ENCODE measurements around the gene BSDC1. TPM values are rescaled to one million over a fixed set of nuclear protein-coding genes. Genes with fewer than 3 reads are reported as not detected.
A peak's percentile ranks its signal among the peaks of the same experiment; 100 is the strongest.

BSDC1 gene
- total RNA-seq, 1 experiment from 2014 or later, result 64.9 TPM

DNA sequence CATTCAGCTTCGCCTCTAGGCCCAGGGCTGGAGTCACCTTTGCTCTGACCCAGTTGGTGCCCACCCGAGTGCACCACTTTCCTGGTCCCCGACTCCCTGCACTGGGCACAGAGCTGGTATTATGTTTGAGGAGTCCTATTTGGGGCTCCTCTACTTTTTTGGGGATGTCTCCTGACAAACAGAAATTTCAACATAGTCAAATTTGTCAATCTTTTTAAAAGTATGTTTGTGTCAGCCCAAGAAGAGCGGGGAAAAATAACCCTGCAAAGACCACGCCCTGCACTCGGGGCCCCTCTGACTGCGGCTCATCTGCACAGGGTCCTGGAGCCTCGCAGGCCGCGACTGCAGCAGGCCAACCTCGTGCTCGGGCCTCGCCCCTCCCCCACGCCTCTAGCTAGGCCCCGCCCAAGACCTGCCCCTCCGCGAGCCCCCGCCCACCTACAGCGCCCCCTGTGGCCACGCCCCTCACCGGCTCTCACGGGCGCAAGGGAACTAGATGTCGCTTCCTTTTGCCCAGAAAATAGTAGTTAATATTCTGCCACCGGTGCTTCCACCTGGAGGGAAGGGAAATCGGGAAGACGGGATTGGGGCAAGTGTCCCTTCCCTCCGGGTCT lies 43.3 kb downstream of the BSDC1 start:
- Histone ChIP-seq H3K4me3 (ENCODE audit: low read depth in 2 of 2, low read length in 2 of 2) (peak overlapping the region; percentile 62 to 64), H3K27ac (ENCODE audit: low read length) (peak overlapping the region; percentile 77), H3K36me3 (ENCODE audit: control insufficient read depth, insufficient read depth, low read length) (no peaks in the 10 kb centered on the region), H3K27me3 (ENCODE audit: control insufficient read depth, insufficient read depth, low read length) (no peaks in the 10 kb centered on the region), H3K9me3 (ENCODE audit: control insufficient read depth, insufficient read depth, low read depth, low read length) (no peaks in the 10 kb centered on the region), H3K4me1 (ENCODE audit: control insufficient read depth, insufficient read depth, low read length) (peaks cover 9% of the 10 kb centered on the region; the same call in 1 of the 2 replicates)
- CTCF ChIA-PET, result interaction anchor here (0.6 kb wide), 1 partner anchor 13 kb away, joined by 7 read pairs; no protein-coding TSS in a partner anchor
- in situ Hi-C loops (cut with HindIII; ENCODE audit: low pct_unique_long_range_greater_than_20kb, low sequenced_read_pairs), result no loop called here
- POLR2A ChIA-PET, result no interaction called here
- no TSS peak for BruUV-seq (replicated peaks)
- TF ChIP-seq TCF7L2 (IDR thresholded peaks at IDR 0.05; ENCODE audit: low read depth, low read length), result no peak
- TF ChIP-seq, protein P1, sequence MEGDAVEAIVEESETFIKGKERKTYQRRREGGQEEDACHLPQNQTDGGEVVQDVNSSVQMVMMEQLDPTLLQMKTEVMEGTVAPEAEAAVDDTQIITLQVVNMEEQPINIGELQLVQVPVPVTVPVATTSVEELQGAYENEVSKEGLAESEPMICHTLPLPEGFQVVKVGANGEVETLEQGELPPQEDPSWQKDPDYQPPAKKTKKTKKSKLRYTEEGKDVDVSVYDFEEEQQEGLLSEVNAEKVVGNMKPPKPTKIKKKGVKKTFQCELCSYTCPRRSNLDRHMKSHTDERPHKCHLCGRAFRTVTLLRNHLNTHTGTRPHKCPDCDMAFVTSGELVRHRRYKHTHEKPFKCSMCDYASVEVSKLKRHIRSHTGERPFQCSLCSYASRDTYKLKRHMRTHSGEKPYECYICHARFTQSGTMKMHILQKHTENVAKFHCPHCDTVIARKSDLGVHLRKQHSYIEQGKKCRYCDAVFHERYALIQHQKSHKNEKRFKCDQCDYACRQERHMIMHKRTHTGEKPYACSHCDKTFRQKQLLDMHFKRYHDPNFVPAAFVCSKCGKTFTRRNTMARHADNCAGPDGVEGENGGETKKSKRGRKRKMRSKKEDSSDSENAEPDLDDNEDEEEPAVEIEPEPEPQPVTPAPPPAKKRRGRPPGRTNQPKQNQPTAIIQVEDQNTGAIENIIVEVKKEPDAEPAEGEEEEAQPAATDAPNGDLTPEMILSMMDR (IDR thresholded peaks at IDR 0.05), result no peak
- TF ChIP-seq SIN3A (IDR thresholded peaks at IDR 0.05; ENCODE audit: borderline replicate concordance, insufficient read depth, low read depth, low read length), result no peak
- TF ChIP-seq, protein P2, sequence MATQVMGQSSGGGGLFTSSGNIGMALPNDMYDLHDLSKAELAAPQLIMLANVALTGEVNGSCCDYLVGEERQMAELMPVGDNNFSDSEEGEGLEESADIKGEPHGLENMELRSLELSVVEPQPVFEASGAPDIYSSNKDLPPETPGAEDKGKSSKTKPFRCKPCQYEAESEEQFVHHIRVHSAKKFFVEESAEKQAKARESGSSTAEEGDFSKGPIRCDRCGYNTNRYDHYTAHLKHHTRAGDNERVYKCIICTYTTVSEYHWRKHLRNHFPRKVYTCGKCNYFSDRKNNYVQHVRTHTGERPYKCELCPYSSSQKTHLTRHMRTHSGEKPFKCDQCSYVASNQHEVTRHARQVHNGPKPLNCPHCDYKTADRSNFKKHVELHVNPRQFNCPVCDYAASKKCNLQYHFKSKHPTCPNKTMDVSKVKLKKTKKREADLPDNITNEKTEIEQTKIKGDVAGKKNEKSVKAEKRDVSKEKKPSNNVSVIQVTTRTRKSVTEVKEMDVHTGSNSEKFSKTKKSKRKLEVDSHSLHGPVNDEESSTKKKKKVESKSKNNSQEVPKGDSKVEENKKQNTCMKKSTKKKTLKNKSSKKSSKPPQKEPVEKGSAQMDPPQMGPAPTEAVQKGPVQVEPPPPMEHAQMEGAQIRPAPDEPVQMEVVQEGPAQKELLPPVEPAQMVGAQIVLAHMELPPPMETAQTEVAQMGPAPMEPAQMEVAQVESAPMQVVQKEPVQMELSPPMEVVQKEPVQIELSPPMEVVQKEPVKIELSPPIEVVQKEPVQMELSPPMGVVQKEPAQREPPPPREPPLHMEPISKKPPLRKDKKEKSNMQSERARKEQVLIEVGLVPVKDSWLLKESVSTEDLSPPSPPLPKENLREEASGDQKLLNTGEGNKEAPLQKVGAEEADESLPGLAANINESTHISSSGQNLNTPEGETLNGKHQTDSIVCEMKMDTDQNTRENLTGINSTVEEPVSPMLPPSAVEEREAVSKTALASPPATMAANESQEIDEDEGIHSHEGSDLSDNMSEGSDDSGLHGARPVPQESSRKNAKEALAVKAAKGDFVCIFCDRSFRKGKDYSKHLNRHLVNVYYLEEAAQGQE (IDR thresholded peaks at IDR 0.05; ENCODE audit: insufficient read depth in 1 of 2, low read depth in 2 of 2, low read length in 1 of 2), result no peak
- TF ChIP-seq POLR2AphosphoS5 (IDR thresholded peaks at IDR 0.05; ENCODE audit: low read depth, low read length), result no peak
- no peak for DNase-seq (ENCODE audit: low read depth, low spot score)
- peak; percentile 75 for ATAC-seq
- intact Hi-C loops (cut with micrococcal nuclease; ENCODE audit: unreplicated experiment), result no loop called here

DNA sequence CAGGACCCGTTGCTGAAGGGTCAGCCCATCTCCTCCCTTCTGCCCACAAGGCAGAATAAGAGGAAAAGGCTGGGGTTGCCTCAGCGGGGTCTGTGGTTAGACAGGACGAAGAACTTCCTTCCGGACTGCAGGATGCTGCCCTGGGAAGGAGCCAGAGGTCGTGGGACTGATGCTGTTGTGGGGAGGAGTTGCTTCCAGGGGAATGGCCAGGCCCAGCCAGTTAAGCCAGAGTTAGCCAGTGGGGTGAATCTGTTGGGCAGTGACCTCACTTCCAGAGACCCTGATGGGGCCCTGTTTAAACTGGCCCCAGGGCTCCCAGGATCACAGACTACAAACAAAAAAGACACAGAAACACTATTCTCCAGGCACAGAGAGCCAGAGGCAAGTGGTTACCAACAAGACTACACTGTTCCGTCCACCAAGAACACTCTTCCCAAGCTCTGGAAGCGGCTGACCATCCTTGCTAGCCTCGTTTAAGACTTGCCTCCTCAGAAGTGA lies 45.0 kb downstream of the BSDC1 start:
- DNase-seq (ENCODE audit: low read depth, low spot score) (no peak), ATAC-seq (no peak)
- Histone ChIP-seq H3K9me3 (ENCODE audit: control insufficient read depth, insufficient read depth, low read depth, low read length) (no peaks in the 10 kb centered on the region), H3K36me3 (ENCODE audit: control insufficient read depth, insufficient read depth, low read length) (no peaks in the 10 kb centered on the region), H3K4me1 (ENCODE audit: control insufficient read depth, insufficient read depth, low read length) (peaks cover 9% of the 10 kb centered on the region; the same call in 1 of the 2 replicates), H3K27me3 (ENCODE audit: control insufficient read depth, insufficient read depth, low read length) (no peaks in the 10 kb centered on the region), H3K4me3 (ENCODE audit: low read depth in 2 of 2, low read length in 2 of 2) (no peak overlapping the region), H3K27ac (ENCODE audit: low read length) (no peak overlapping the region)
- ChIA-PET POLR2A (no interaction called here), CTCF (no interaction called here)
- TF ChIP-seq SIN3A (IDR thresholded peaks at IDR 0.05; ENCODE audit: borderline replicate concordance, insufficient read depth, low read depth, low read length) (no peak), POLR2AphosphoS5 (IDR thresholded peaks at IDR 0.05; ENCODE audit: low read depth, low read length) (no peak)
- TF ChIP-seq, protein P2 (IDR thresholded peaks at IDR 0.05; ENCODE audit: insufficient read depth in 1 of 2, low read depth in 2 of 2, low read length in 1 of 2), result no peak
- TF ChIP-seq, protein P1 (IDR thresholded peaks at IDR 0.05), result no peak
- in situ Hi-C loops (cut with HindIII; ENCODE audit: low pct_unique_long_range_greater_than_20kb, low sequenced_read_pairs) (no loop called here), intact Hi-C loops (cut with micrococcal nuclease; ENCODE audit: unreplicated experiment) (no loop called here)
- no TSS peak for BruUV-seq (replicated peaks)
